ENCODE data around the gene USP6.

USP6 gene

DNA sequence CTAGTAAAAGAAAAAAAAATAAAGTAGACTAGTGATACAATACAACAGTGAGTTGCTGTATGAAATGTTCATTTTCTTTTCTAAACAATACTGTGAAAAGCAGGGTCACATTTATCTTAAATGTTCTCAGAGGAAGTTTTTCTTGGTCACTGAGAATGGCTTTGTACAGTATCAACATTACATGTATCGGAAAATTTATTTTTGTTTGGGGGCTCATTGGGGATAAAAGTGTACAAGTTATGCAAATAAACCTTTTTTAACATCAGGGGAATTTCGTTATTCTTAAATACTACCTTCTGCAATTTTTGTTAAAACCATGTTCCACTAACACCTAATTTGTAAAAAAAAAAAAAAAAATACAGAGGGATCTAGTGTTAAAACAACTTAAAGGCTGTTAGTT is 84.5 kb downstream of the USP6 start:
- TF ChIP-seq GATA3 (IDR thresholded peaks at IDR 0.05; ENCODE audit: low read depth, low read length), result no peak
- TF ChIP-seq GATA2 (IDR thresholded peaks at IDR 0.05; ENCODE audit: low read depth, low read length), result no peak

DNA sequence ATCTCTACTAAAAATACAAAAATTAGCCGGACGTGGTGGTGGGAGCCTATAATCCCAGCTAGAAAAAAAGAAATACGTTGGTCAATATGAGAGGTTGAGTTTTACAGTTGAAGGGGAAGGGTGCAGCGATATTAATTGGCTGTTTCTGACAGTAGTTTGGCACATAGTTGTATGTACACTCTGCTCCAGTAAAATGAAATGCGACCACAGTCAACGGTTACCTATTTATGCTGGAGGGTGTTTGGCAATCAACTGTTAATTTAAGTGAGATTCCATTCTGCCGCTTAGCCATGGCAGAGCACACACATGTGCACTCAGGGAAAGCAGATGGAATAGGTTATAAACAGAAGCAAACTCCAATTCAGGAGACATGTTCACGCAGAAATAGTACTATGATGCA is 85.2 kb downstream of the USP6 start:
- TF ChIP-seq GATA2 (IDR thresholded peaks at IDR 0.05; ENCODE audit: low read depth, low read length) (no peak), GATA3 (IDR thresholded peaks at IDR 0.05; ENCODE audit: low read depth, low read length) (no peak)

DNA sequence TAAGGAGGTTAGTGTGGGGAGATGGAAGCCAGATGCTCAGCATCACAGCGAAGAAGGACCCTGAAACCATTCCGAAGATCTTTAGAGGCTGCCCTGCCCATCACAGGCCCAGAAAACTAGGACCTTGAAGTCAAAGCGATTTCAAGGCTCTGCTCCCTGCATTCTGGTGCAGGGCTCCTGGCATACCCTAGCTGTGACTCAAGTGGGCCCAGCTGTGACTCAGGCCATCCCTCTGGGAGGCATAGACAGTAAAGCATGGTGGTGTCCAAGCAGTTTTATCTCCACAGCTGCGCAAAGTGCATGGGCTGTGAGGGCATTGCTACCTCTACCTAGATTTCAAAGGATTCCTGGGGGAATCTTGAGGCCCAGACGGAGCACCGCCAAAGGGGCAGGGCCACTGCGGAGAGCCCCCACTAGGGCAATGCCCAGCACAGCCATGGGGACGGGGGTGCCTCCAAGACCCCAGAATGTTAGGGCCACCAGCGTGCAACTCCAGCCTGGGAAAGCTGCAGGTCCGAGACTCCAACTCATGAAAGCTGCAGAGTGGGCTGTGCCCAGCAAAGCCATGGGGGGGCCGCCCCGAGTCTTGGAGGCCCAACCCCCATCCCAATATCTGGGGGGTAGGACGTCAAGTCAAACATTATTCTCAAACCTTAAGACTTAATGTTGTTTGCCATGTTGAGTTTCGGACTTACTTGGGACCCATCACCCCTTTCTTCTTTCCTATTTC is 87.5 kb downstream of the USP6 start:
- TF ChIP-seq GATA2 (IDR thresholded peaks at IDR 0.05; ENCODE audit: low read depth, low read length) (no peak), GATA3 (IDR thresholded peaks at IDR 0.05; ENCODE audit: low read depth, low read length) (no peak)

DNA sequence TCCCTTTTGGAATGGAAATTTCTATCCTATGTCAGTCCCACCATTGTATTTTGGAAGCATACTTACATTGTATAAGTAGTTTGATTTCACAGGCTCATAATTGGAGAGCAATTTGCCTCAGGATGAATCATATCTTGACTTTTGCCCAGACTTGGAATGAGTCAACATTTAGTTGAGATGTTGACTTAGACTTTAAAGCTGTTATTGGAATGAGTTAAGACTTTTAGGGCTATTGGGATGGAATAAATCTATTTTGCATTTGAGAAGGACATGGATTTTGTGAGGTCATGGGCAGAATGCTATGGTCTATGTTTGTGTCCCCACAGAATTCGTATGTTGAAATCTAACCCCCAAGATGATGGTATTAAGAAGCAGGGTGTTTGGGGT is 88.1 kb downstream of the USP6 start:
- TF ChIP-seq GATA3 (IDR thresholded peaks at IDR 0.05; ENCODE audit: low read depth, low read length), result no peak
- no peak for TF ChIP-seq GATA2 (IDR thresholded peaks at IDR 0.05; ENCODE audit: low read depth, low read length)

DNA sequence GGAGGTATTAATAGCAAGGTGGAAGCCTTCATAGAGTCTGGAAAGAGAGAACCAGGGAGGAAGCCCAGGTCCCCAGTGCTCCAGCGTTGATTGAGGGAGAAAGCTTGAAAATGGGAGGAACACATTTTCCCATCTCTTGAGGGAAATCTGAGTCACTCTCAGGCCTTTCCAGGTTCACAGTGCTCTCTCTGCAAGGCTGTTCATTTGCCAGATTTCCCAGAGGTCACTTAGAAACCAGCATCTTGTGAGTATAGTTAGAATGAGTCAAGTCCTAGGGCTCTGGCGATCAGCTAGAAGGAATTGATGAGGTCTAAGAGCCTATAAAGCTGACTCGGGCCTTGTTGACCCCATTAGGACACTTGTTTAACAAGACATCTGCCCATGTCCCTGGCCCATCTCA is 93.6 kb downstream of the USP6 start:
- no peak for TF ChIP-seq GATA3 (IDR thresholded peaks at IDR 0.05; ENCODE audit: low read depth, low read length)
- no peak for TF ChIP-seq GATA2 (IDR thresholded peaks at IDR 0.05; ENCODE audit: low read depth, low read length)

DNA sequence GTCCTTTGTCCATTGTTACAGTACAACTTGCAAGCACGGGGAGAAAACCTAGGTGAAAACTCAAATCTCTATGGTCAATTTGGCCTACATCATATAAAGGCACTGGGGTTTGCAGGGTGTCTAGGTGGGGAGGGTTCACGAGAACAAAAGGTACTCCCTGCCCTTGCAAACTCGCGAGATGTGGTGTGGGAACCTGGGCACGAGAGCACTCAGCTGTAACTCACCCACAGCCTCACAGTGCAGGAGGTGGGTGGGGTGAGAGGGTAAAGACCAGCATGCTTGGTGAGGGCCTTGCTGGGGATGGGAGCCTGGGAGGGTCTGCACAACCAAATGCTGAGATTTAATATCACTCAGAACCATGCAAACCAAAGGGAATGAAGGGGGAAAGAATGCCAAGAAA is 94.3 kb downstream of the USP6 start:
- no peak for TF ChIP-seq GATA3 (IDR thresholded peaks at IDR 0.05; ENCODE audit: low read depth, low read length)
- no peak for TF ChIP-seq GATA2 (IDR thresholded peaks at IDR 0.05; ENCODE audit: low read depth, low read length)

DNA sequence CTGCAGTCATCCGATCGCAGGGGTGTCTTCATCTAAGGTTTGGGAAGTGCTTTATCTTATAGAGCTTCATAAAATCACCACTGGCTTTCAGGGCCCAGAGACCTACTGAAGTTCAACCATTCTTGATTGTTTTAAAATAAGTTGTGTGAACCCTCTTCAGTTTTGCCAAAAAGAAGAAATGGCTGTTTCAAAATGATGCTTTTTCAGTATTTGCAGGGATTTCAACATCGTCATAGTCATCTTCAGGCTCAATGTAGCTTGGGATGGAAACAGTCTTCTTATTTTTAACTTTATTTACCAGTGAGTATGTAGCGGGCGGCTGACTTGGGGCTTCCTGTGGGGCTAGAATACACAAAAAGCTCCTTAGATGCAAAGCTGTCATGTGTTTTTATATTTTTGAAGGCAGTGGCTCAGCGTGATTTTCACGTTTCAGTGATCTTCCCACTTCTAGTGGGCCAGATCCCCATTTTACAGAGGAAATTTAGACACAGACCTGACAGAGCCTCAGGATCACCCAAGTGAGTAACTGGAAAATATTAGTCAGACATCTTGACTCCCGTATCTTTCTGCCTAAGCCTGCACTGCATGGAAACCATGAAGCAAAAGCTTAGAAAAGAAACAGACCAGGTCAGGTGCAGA is 94.9 kb downstream of the USP6 start:
- TF ChIP-seq GATA2 (IDR thresholded peaks at IDR 0.05; ENCODE audit: low read depth, low read length), result no peak
- no peak for TF ChIP-seq GATA3 (IDR thresholded peaks at IDR 0.05; ENCODE audit: low read depth, low read length)

DNA sequence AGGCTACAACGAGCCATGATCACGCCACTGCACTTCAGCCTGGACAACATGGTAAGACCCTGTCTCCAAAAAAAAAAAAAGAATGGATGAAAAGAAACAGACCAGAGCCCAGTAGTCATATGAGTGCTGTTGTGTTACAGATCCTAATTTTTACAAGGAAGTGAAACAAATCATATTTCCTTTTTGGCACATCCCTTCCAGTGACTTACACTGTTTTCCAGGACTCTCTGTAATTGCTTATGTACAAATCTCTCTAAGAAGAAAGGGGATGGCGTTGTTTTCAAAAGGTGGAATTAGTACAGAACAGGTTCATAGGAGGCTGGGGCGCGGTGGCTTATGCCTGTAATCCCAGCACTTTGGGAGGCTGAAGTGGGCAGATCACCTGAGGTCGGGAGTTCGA is 95.6 kb downstream of the USP6 start:
- no peak for TF ChIP-seq GATA3 (IDR thresholded peaks at IDR 0.05; ENCODE audit: low read depth, low read length)
- no peak for TF ChIP-seq GATA2 (IDR thresholded peaks at IDR 0.05; ENCODE audit: low read depth, low read length)

DNA sequence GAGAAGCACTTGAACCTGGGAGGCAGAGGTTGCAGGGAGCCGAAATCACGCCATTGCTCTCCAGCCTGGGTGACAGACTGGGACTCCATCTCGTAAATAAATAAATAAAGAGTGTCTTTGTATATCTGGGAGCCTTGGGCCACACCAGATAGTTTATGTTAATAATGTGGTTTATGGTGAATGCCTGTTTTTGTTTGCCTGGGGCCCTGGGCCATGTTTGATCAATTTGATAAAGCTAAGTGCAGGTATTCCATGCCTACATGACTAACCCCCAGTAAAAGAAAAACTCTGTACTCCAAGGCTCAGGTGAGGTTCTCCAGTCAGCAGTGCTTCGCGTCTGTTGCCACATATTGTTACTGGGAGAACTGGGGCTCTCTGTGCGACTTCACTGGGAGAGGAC is 103.7 kb downstream of the USP6 start:
- no peak for TF ChIP-seq GATA3 (IDR thresholded peaks at IDR 0.05; ENCODE audit: low read depth, low read length)
- TF ChIP-seq GATA2 (IDR thresholded peaks at IDR 0.05; ENCODE audit: low read depth, low read length), result no peak

DNA sequence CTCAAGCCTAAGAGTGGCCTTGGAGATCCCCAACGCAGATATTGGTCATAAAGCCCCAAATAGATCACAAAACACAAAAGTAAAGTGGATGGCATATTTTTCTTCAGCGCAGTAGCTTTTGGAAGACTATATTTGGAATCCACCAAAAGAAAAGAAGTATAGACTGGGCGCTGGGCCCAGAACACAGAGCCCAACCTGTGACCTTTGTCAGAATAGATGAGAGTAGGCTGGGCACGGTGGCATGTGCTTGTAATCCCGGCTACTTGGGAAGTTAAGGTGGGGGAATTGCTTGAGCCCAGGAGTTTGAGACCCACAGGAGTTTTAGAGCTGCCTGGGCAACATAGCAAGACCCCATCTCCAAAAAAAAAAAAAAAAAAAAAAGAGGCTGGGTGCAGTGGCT is 104.2 kb downstream of the USP6 start:
- TF ChIP-seq GATA3 (IDR thresholded peaks at IDR 0.05; ENCODE audit: low read depth, low read length) (no peak), GATA2 (IDR thresholded peaks at IDR 0.05; ENCODE audit: low read depth, low read length) (no peak)
